HepG2 (cell line): ENCODE results near the gene PLK2. TPM values are rescaled to one million over a fixed set of nuclear protein-coding genes. Genes with fewer than 3 reads are reported as not detected.

Experiments
- ATAC-seq: fragments of 200-7000 bp; cut with Tn5 transposase; 3 replicates; pipeline ENCODE4 v1.9.1; 2020; ENCODE audit warnings: mild to moderate bottlenecking, moderate library complexity
- BruUV-seq: library from RNA; stranded (reverse); fragments of 400-500 nt; replicated peaks from 2 replicates; lab custom pipeline; 2021; lab: Mats Ljungman, UMichigan
- CTCF ChIA-PET: fragments of 300-600 bp; formaldehyde crosslinking; extraction: SDS; loops from one replicate; lab custom pipeline; 2021; ENCODE audit warnings: low total read pairs, inconsistent platforms, low intra/inter-chr PET ratio; lab: Yijun Ruan, JAX
- POLR2A ChIA-PET: fragments of 350-600 bp; sonication (Branson Sonifier 250); formaldehyde crosslinking; loops from one replicate; lab custom pipeline; 2020; ENCODE audit warnings: antibody characterized with exemption, inconsistent platforms; lab: Yijun Ruan, JAX
- DNase-seq: peaks from one replicate; pipeline ENCODE4 v3.0.0-alpha.2; 2015; ENCODE audit warnings: low spot score
- FAIRE-seq: peaks from 3 replicates; lab custom pipeline; 2011; peaks lifted over from hg19 to GRCh38; lab: Jason Lieb, UNC
- H2AFZ ChIP-seq: one replicate; pipeline ENCODE4 v1.6.1; 2011; ENCODE audit warnings: low read length, inconsistent platforms
- H3K27ac ChIP-seq: fragments of 300-600 bp; 3 replicates; pipeline ENCODE4 v1.8.0; 2011; ENCODE audit warnings: mixed run types, mild to moderate bottlenecking, mixed read lengths, low read length, inconsistent platforms; ENCODE audit not compliant: insufficient read depth; ENCODE audit errors: extremely low read length
- H3K27me3 ChIP-seq, 2 experiments: fragments of 200-600 bp in 1 of 2; 2 replicates in 1 of 2; 3 replicates in 1 of 2; pipeline versions ENCODE4 v1.6.0 to v1.8.0; 2011; ENCODE audit warnings: low read length in 2 of 2, mild to moderate bottlenecking in 2 of 2, moderate library complexity in 2 of 2, inconsistent platforms in 1 of 2; ENCODE audit not compliant: insufficient read depth in 2 of 2, control insufficient read depth in 1 of 2
- H3K36me3 ChIP-seq, 2 experiments: fragments of 200-600 bp in 1 of 2; replicated peaks in 1 of 2; 2 replicates in 1 of 2; 3 replicates in 1 of 2; pipeline versions ENCODE4 v1.5.1 to v1.8.0; 2011; ENCODE audit warnings: low read length in 2 of 2, inconsistent platforms in 1 of 2; ENCODE audit not compliant: insufficient read depth in 2 of 2, control insufficient read depth in 1 of 2
- H3K4me1 ChIP-seq: 2 replicates; pipeline ENCODE4 v1.5.1; 2012; ENCODE audit warnings: low read length, inconsistent platforms; ENCODE audit not compliant: insufficient read depth
- H3K4me2 ChIP-seq: 2 replicates; pipeline ENCODE4 v1.6.0; 2011; ENCODE audit warnings: low read depth, low read length, inconsistent platforms
- H3K4me3 ChIP-seq, 3 experiments: fragments of 200-600 bp in 1 of 3; sonication (generic), shearing (Covaris generic) in 1 of 3; replicated peaks in 1 of 3; 2 replicates each; pipeline ENCODE4 v1.5.1; 2011 to 2016; ENCODE audit warnings: low read length in 3 of 3, inconsistent platforms in 2 of 3, low read depth in 2 of 3, mild to moderate bottlenecking in 2 of 3, control low read depth in 1 of 3, mixed read lengths in 1 of 3; ENCODE audit not compliant: insufficient read depth in 1 of 3
- H3K79me2 ChIP-seq: one replicate; pipeline ENCODE4 v1.6.1; 2011; ENCODE audit warnings: low read length, inconsistent platforms; ENCODE audit not compliant: insufficient read depth
- H3K9ac ChIP-seq: 2 replicates; pipeline ENCODE4 v1.6.0; 2011; ENCODE audit warnings: mild to moderate bottlenecking, low read depth, low read length, inconsistent platforms; ENCODE audit not compliant: insufficient read depth
- H3K9me3 ChIP-seq: 2 replicates; pipeline ENCODE4 v1.5.1; 2012; ENCODE audit warnings: mild to moderate bottlenecking, low read length
- H4K20me1 ChIP-seq: 2 replicates; pipeline ENCODE4 v1.6.0; 2011; ENCODE audit warnings: inconsistent platforms, mild to moderate bottlenecking, low read length, moderate library complexity; ENCODE audit not compliant: insufficient read depth
- AHDC1 ChIP-seq: sonication (generic); formaldehyde crosslinking; IDR thresholded peaks from 2 replicates; pipeline ENCODE4 v1.5.1; 2020; ENCODE audit warnings: mild to moderate bottlenecking, missing genetic modification reagents, borderline replicate concordance
- IKZF4 ChIP-seq: sonication (generic); formaldehyde crosslinking; IDR thresholded peaks from 2 replicates; pipeline ENCODE4 v1.5.1; 2020; ENCODE audit warnings: borderline replicate concordance, mild to moderate bottlenecking, low read depth, missing genetic modification reagents; ENCODE audit errors: not compliant biosample characterization
- NFYC ChIP-seq: IDR thresholded peaks from 2 replicates; pipeline ENCODE4 v1.6.1; 2016; ENCODE audit warnings: missing genetic modification reagents, missing compliant biosample characterization
- NR2F1 ChIP-seq, 2 experiments: fragments of 450-650 bp in 1 of 2; formaldehyde crosslinking in 1 of 2; IDR thresholded peaks; 2 replicates each; pipeline versions ENCODE4 v1.5.0 to v1.6.1; 2016 to 2020; ENCODE audit warnings: mild to moderate bottlenecking in 1 of 2, missing compliant biosample characterization in 1 of 2, missing genetic modification reagents in 1 of 2, moderate library complexity in 1 of 2
- RBFOX2 ChIP-seq: fragments of 200-400 bp; formaldehyde crosslinking; IDR thresholded peaks from 2 replicates; pipeline ENCODE4 v1.6.1; 2017; ENCODE audit warnings: low read depth, mild to moderate bottlenecking, low read length
- ZNF772 ChIP-seq: sonication (generic); formaldehyde crosslinking; IDR thresholded peaks from 2 replicates; pipeline ENCODE4 v1.5.0; 2020; ENCODE audit warnings: mild to moderate bottlenecking, missing genetic modification reagents
- WGBS: methylation state at CpG from one replicate; pipeline ENCODE4 v1.1.6; 2017; ENCODE audit warnings: low lambda C conversion rate; 5-methylcytosine and 5-hydroxymethylcytosine counted together
- in situ Hi-C: cut with HindIII; loops from 2 replicates; pipeline ENCODE4 v1.10.0; 2017; ENCODE audit warnings: low pct_unique_long_range_greater_than_20kb; ENCODE audit not compliant: extremely low pct_ligation_motif_present
- intact Hi-C: fragments of 100-400 bp; cut with micrococcal nuclease; formaldehyde crosslinking; loops from one replicate; pipeline ENCODE4 v1.10.0; 2022; ENCODE audit not compliant: unreplicated experiment
- polyA plus RNA-seq, 8 experiments: library from polyadenylated mRNA; depleted of rRNA in 3 of 8; stranded (reverse) in 7 of 8; unstranded in 1 of 8; fragments of >200 nt; fragmentation: Illumina TruSeq in 4 of 8; extraction: Trizol in 4 of 8; gene quantifications; 2 replicates each; pipeline versions ENCODE4 v1.2.1 to v1.2.3, GENCODE V29; 2011 to 2016; ENCODE audit warnings: low read depth in 4 of 8, missing spikeins in 1 of 8, mixed read lengths in 1 of 8; ENCODE audit not compliant: insufficient read depth in 1 of 8
- total RNA-seq, 5 experiments: library from RNA; depleted of rRNA; stranded (reverse); fragments of >200 nt; fragmentation: Illumina TruSeq; extraction: Trizol; gene quantifications; 2 replicates each; pipeline ENCODE4 v1.2.3, GENCODE V29; 2016; ENCODE audit warnings: low read depth in 1 of 5

The PLK2 gene
- total and polyA plus RNA-seq, 2 of the 13 experiments (the other 11 are each of a cell fraction or from before 2014, with no cell fraction given): 9.6 to 29.6 TPM

GRCh38 chr5:58505971-58506640 lies 46.2 kb upstream of the PLK2 start:
- in situ Hi-C loops: loop anchor here (25.0 kb wide), 1 partner anchor 306 kb away; no protein-coding TSS in a partner anchor

More at GRCh38 chr5:58505971-58506640, 46.2 kb upstream of the PLK2 start:
- no TSS peak for BruUV-seq
- no peak for DNase-seq
- no peaks in the 10 kb centered on the region for H3K27me3 ChIP-seq
- H3K9me3 ChIP-seq: no peaks in the 10 kb centered on the region
- no peaks in the 10 kb centered on the region for H4K20me1 ChIP-seq
- H3K4me2 ChIP-seq: no peak overlapping the region
- no peak overlapping the region for H3K4me3 ChIP-seq
- POLR2A ChIA-PET: no interaction called here
- 15% methylated on average over 2 of the region's 2 CpGs for WGBS
- no peaks in the 10 kb centered on the region for H3K79me2 ChIP-seq
- H2AFZ ChIP-seq: no peak overlapping the region
- no peak overlapping the region for H3K27ac ChIP-seq
- intact Hi-C loops: no loop called here
- CTCF ChIA-PET: no interaction called here
- no peaks in the 10 kb centered on the region for H3K36me3 ChIP-seq
- TF ChIP-seq IKZF4 (CRISPR knock-in tag) (no peak), NFYC (CRISPR knock-in tag) (no peak), AHDC1 (no peak), ZNF772 (CRISPR knock-in tag) (no peak), RBFOX2 (no peak), NR2F1 (CRISPR knock-in tag; IDR thresholded peaks at IDR 0.05) (no peak)
- H3K4me1 ChIP-seq: no peaks in the 10 kb centered on the region
- no peak for FAIRE-seq
- ATAC-seq: no peak
- no peak overlapping the region for H3K9ac ChIP-seq
